Endothelial cell of coronary artery (primary cell): Measurements from ENCODE around the gene BANF1. TPM values are rescaled to one million over a fixed set of nuclear protein-coding genes. Genes with fewer than 3 reads are reported as not detected.

Experiments
- total RNA-seq: library from RNA; depleted of rRNA; stranded (reverse); fragments of >200 nt; gene quantifications from 2 replicates; pipeline ENCODE4 v1.2.3, GENCODE V29; 2014

BANF1 gene, protein sequence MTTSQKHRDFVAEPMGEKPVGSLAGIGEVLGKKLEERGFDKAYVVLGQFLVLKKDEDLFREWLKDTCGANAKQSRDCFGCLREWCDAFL
- total RNA-seq: 17.5 and 25.1 TPM in 2 replicates

DNA sequence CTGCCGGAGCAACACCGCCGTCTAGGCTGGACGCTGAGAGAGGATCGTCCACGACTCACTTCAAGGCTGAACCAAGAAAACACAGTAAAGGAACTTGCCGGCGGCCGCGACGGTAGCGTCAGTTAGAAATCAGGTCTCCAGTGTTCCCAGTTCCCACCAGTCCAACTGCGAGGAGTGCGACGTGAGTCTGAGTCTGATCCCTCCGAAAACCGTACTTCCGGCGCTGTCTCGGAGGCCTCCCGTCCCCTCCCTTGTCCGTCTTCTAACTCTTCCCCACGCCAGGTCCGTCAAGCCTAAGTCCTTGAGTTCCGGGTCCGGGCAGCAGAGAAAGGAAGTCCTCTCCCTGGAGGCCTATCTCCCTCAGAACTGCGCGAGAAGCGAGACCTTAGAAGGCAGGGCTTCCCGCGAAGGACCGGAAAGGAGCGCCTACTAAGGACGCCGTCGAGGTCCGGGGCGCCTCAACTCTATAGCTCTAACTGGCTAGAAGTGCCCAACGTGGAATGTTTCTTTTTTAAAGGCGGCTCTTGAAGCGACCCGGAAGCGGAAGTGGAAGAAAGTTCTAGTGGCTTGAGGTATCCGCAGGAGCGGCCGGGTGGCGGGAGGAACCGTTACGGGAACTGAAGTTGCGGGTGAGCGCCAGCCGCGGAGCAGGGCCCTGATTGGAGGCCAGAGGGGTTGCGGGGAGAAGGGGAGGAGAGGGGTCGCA, at the start of gene BANF1, which contains the start of gene EIF1AD:
BANF1 (plus strand) TSS at position 562 of the 706 bp plus-strand sequence. CDS start 748 bp downstream, outside the sequence.
EIF1AD (minus strand) TSS at position 216 of the 706 bp plus-strand sequence. CDS start 1,768 bp downstream, outside the sequence.

DNA sequence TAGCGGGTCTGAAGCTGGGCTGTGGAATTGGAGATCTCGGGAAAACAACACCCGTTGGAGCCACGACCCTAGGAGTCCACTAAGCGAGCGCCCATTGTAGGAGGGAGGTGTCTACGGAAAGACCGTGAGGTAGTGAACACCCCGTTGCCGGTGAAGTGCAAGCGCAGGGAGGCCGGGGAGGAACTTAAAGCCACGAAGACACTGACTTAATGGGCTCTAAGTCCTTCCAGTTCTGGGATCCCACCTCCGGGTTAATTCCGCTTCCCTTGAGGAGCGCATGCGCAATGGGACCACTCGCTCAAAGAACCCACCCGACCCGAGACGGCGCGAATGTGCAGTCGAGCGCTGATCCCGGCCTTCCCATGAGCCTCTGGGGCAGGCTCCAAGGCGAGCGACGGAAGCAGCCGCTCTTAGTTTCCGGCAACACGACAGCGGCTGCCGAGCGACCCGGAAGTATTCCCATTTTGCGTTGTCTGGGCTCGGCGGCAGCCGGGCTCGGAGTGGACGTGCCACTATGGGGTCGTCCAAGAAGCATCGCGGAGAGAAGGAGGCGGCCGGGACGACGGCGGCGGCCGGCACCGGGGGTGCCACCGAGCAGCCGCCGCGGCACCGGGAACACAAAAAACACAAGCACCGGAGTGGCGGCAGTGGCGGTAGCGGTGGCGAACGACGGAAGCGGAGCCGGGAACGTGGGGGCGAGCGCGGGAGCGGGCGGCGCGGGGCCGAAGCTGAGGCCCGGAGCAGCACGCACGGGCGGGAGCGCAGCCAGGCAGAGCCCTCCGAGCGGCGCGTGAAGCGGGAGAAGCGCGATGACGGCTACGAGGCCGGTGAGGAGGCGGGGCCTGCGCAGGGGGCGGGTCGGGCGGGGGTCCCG, 40.8 kb upstream of the BANF1 start, which contains the start of gene SART1:
SART1 (plus strand) TSS at position 468 of the 874 bp plus-strand sequence; CDS start at position 515, 47 bp downstream.

DNA sequence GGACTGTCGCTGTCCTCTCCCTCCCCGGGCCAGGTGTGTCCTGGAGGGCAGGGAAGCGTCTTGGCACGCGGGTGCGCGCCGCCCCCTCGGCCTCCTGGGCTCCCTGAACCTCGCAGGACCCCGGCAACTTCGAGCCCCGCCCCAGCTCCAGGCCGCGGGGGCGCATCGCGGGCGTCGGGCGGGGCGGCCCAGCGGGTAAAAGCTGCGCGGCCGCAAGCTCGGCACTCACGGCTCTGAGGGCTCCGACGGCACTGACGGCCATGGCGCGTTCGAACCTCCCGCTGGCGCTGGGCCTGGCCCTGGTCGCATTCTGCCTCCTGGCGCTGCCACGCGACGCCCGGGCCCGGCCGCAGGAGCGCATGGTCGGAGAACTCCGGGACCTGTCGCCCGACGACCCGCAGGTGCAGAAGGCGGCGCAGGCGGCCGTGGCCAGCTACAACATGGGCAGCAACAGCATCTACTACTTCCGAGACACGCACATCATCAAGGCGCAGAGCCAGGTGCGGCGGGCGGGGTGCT, 9.5 kb downstream of the BANF1 start, which contains the start of gene CST6:
CST6 (plus strand) TSS at position 224 of the 519 bp plus-strand sequence; CDS start at position 261, 37 bp downstream.

DNA sequence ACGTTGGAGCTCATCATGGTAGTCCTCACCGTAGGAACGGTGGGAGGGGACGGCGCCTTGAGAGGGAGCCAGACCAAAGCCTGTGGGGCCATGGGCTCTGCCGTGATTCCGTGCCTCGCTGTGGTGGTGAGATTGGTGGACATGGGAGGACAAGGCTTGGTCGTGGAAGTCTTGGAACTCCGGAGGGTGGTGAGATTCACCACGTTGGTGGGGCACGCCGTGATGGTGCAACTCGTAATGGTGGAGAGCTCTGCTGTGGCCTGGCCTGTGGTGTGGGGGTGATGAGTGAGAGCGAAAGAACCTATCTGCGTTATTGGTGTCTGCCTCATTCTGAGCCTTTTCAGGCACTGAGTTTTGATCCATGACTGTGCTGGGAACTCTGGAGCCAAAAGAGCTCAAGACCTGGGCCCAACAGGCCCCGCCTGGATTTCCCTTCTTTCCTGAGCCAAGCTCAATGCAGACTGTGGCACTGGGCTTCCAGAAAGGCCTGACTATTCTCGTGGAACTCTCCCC, 23.8 kb downstream of the BANF1 start, which contains the start of gene CATSPER1:
CATSPER1 (minus strand) TSS at position 463 of the 513 bp plus-strand sequence; CDS start at position 363, 100 bp downstream.

DNA sequence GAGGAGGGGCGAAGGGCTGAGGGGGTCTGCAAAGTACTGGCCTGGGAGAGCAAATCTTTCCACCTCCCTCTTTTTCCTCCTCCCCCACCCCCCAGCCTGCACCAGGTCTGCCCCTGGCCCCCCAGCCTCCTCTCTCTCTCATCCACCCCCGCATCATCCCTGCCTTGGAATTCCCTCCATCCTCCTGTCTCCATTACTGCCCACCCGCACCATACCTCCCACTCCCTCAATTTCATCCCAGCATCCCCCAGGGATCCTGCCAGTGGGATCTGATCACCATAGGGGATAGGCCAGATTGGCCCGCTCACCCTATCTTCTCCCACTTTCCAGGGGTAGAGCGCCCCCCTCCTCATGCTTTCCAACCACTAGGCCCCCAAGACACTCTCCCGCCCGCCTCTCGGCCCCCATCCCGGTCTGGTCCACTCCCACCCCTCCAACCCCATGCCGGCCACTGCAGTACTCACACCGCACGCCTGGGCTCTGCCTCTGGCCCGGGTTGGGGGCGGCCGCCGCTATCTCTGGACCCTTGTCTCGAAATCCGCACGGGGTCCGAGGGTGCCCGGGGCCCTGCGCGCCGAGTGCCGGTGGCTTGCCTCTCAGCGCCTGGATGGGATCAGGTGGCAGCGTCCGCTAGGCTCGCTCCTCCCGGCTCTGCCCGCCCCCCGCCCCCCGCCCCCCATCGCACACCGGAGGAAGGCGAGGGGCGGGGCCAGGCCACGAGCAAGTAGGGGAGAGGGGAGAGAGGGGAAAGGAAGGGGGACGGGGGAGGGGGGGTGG, 46.4 kb downstream of the BANF1 start, which contains the start of gene GAL3ST3:
GAL3ST3 (minus strand) TSS at position 615 of the 777 bp plus-strand sequence. CDS start 3,746 bp downstream, outside the sequence.

DNA sequence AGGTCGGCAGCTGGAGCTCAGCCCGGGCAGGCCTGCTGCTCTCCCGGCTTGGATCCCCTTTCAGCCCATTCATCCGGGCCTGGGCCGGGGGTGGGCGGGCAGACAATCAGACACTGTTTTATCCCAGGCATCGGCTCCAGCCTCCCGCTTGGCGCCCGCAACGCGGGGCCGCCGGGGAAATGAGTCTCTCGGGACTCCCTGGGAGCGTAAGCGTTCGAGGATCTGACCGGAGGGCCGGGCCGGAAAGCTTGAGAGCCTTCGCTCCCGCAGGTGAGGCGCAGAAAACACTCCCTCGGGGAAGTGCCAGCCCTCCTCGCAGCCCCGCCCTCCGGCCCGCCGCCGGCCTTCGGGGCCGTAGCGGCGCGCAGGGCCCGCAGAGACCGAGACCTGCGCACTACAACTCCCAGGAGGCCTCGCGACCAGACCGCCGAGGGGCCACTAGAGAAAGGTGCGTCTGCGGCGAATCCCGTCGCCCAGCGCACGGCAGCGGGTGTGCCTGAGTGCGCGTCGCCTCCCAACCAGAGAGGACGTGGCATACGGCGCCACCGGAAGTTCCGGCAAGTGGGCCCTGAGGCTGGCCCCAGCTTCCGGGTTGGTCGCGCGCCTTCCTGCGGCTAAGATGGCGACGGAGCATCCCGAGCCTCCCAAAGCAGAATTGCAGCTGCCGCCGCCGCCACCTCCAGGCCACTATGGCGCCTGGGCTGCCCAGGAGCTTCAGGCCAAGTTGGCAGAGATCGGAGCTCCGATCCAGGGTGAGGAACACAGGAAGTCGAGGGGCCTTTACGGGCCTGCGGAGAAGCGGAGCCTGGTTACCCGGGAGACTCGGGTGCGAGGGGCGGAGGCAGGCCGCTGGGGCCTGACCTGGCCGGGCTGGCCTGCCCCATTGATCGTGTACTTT, 49.7 kb downstream of the BANF1 start, which contains the start of gene SF3B2:
SF3B2 (plus strand) TSS at position 599 of the 898 bp plus-strand sequence; CDS start at position 620, 21 bp downstream.

Other genes with a start within 250 kb of the BANF1 start
- gene AP5B1, start 221.5 kb upstream of the BANF1 start, total RNA-seq: 5.5 and 8.0 TPM in 2 replicates
- gene OVOL1, start 215.4 kb upstream of the BANF1 start, total RNA-seq: not detected in 2 replicates
- 0.36 and 0.38 TPM in 2 replicates for gene SNX32, start 168.5 kb upstream of the BANF1 start, total RNA-seq
- 1,607 and 1,727 TPM in 2 replicates for gene CFL1, start 144.3 kb upstream of the BANF1 start, total RNA-seq
- 43.1 and 58.9 TPM in 2 replicates for gene MUS81, start 142.1 kb upstream of the BANF1 start, total RNA-seq
- 31.4 and 48.0 TPM in 2 replicates for gene EFEMP2, start 129.7 kb upstream of the BANF1 start, total RNA-seq
- gene CTSW, start 122.7 kb upstream of the BANF1 start, total RNA-seq: not detected in 2 replicates
- 156 and 220 TPM in 2 replicates for gene FIBP, start 114.0 kb upstream of the BANF1 start, total RNA-seq
- 83.5 and 102 TPM in 2 replicates for gene CCDC85B, start 111.8 kb upstream of the BANF1 start, total RNA-seq
- gene FOSL1, start 102.1 kb upstream of the BANF1 start, total RNA-seq: 7.4 and 10.2 TPM in 2 replicates
- gene C11orf68, start 83.4 kb upstream of the BANF1 start, total RNA-seq: 11.2 and 19.3 TPM in 2 replicates
- 215 and 233 TPM in 2 replicates for gene DRAP1, start 83.1 kb upstream of the BANF1 start, total RNA-seq
- gene TSGA10IP, start 57.0 kb upstream of the BANF1 start, total RNA-seq: under 0.01 TPM in 1 of 2 replicates, not detected in the other
- 64.8 TPM in 2 replicates for gene SART1, start 40.8 kb upstream of the BANF1 start, total RNA-seq
- gene EIF1AD, start 346 bp upstream of the BANF1 start, total RNA-seq: 32.8 and 37.5 TPM in 2 replicates
- 0.09 and 0.56 TPM in 2 replicates for gene CST6, start 9.5 kb downstream of the BANF1 start, total RNA-seq
- gene CATSPER1, start 24.0 kb downstream of the BANF1 start, total RNA-seq: 0.09 TPM in 2 replicates
- gene GAL3ST3, start 46.7 kb downstream of the BANF1 start, total RNA-seq: not detected in 2 replicates
- 106 and 108 TPM in 2 replicates for gene SF3B2, start 49.9 kb downstream of the BANF1 start, total RNA-seq
- gene PACS1, start 67.8 kb downstream of the BANF1 start, total RNA-seq: 18.6 and 39.6 TPM in 2 replicates